HG02763 (cell line): ENCODE data around the gene JPH2.

ENCODE experiments used
- ATAC-seq: cut with Tn5 transposase; IDR thresholded peaks from one replicate; pipeline ENCODE4 v1.9.1; 2021; ENCODE audit warnings: mild to moderate bottlenecking, moderate library complexity; ENCODE audit not compliant: unreplicated experiment

JPH2 gene

DNA sequence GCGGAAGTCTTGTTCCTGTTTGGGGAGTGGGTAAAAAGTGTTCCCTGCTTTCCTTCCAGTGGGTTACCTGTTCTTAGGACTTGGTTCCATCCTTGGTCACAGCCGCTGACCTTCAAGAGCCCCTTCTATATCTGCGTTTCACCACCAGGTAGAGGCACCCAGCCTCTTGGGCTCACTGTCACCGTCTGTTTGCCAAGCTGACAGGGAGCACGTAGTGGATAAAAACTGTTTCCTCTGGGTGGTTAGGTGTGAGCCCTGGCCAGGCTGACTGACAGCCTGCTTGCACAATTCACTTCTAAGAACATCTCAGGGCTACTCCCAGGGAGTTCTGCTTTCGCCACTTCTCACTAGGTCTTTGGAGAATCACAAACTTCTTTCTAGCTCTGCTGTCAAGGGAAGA is 1.8 kb upstream of the JPH2 start:
- no peak for ATAC-seq

- no peak for ATAC-seq
Observed at GRCh38 chr20:44187772-44188709, 1.1 kb upstream of the JPH2 start.

- no peak for ATAC-seq
Observed at GRCh38 chr20:44186674-44187053, 324 bp downstream of the JPH2 start.

DNA sequence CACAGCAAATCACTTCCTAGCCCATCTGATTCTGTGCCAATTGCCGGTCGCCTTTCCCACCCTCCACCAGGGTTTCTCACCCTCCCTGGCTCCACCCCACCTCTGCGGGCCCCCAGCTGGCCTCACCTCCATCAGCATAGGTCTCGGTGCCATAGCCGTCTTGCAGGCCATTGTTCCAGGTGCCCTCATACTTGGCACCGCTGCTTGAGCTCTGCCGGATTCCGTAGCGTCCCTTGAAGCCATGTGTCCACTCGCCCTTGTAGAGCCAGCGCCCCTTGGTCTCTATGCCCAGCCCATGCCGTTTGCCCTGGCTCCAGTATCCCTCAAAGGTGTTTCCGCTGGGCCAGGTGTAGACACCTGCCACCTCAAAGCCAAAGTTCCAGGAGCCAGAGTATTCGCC is 787 bp downstream of the JPH2 start:
- ATAC-seq, result no peak

- no peak for ATAC-seq
Observed at GRCh38 chr20:44185574-44185973, 1.4 kb downstream of the JPH2 start.

GRCh38 chr20:44183282-44183681 is 3.7 kb downstream of the JPH2 start:
- no peak for ATAC-seq

GRCh38 chr20:44182863-44183262 is 4.1 kb downstream of the JPH2 start:
- no peak for ATAC-seq

DNA sequence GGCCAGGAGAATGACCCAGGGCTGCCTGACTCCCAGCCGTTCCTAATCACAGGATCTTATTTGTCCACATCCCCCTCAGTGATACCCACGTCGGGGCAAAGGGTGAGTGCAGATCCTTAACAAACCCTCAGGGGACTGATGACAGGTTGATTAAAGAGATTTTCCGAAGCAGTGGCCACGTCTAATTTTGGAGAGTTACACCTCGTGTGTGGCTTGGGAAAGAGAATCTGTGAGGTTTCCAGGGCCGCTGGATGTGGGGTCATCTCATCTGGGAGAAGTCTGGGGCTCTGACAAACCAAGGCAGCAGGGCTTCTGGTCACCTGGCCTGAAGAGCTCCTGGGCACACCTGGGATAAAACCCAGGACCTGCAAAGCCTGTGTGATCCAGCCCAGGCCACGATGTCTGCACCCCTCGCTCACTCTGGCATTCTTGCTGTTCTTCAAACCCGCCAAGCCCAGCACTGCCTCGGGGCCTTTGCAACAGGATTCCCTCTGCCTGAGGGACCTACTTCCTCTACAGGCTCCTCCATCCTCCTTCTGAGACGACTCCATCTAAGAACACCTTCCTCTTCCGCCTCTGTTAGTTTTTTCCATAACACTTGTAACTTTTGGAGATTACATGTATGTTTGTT is 4.7 kb downstream of the JPH2 start:
- no peak for ATAC-seq

DNA sequence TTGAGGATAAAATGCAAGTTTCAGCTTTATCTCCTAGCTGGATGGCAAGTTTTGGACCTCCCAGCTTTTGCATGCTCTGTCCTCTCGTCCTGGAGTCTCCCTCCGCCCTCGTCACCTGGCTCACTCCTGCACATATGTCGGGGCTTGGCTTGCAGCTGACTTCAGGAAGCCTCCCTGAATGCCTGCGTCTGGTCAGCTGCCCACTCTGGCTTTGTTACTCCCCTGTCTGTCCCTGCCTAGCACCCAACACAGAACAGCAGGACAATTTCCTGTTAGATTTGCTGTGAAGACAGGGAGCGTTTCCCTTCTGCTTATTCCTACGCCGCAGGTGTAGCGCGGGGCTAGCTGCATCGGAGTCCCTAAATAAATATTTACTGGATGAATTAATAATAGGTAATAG is 5.4 kb downstream of the JPH2 start:
- no peak for ATAC-seq

- no peak for ATAC-seq
Observed at GRCh38 chr20:44180814-44181213, 6.2 kb downstream of the JPH2 start.

DNA sequence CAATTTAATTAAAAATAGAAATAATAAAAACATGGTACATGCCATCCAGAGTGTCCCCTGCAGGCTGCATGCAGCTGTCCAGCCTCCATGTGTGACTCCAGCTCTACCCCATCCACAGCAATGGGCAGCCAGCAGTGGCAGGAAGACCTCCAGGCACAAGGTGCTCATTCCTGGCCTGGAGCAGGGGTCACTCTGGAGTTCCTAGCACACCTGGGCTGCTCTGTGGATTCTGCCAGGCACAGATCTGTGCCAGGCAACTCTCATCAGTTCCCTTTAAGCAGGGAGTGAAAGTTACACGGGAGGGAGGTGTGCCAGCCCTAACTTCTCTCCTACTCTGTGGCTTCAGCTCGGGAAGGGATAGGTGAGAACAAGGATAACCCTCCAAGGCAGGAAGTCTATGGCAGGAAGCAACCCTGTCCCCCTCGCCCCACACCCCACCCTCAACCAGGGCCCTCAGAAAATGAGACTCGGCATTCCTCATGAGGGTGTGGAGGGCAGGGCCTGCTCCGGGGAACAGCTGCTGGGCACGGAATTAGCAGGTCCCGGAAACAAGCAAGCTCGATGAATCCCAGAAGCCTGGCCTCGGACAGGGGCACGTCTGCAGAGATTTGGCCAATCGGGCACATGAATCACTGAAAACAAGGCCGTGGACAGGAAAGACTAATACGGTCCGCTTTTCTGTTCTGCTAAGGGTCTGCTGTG is 10.0 kb downstream of the JPH2 start:
- no peak for ATAC-seq

- no peak for ATAC-seq
Observed at GRCh38 chr20:44174996-44175765, 11.8 kb downstream of the JPH2 start.

GRCh38 chr20:44173846-44174245 is 13.1 kb downstream of the JPH2 start:
- no peak for ATAC-seq

DNA sequence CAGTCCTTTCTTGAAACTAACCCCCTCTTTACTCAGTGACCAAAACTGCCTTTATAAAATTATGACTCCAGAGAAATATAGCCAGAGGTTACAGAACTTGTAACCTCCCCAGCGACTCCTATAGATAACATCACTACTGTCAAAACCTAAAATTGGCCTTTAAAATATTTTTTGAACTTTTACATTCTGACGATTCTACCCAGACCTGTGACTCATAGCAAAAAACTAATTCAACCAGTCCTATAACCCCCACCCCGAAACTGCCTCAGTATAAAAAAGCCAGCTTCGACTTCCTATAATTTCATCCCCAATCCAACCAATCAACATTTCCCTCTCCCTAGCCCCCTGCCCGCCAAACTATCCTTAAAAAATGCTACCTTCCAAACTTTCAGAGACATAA is 13.9 kb downstream of the JPH2 start:
- ATAC-seq, result no peak

DNA sequence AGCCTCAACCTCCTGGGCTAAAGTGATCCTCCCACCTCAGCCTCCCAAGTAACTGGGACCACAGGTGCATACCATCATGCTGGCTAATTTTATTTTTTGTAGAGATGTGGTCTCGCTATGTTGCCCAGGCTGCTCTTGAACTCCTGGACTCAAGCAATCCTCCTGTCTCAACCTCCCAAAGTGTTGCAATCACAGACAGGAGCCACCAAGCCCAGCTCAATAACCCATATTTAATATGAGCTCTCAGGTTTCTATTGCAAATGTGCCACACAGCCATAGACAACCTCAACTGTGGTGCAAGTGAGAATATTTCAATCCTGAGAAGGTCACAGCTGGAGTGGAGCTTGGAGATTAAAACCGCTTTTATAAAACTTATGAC is 14.4 kb downstream of the JPH2 start:
- ATAC-seq, result no peak

GRCh38 chr20:44171775-44172571 is 15.0 kb downstream of the JPH2 start:
- no peak for ATAC-seq

DNA sequence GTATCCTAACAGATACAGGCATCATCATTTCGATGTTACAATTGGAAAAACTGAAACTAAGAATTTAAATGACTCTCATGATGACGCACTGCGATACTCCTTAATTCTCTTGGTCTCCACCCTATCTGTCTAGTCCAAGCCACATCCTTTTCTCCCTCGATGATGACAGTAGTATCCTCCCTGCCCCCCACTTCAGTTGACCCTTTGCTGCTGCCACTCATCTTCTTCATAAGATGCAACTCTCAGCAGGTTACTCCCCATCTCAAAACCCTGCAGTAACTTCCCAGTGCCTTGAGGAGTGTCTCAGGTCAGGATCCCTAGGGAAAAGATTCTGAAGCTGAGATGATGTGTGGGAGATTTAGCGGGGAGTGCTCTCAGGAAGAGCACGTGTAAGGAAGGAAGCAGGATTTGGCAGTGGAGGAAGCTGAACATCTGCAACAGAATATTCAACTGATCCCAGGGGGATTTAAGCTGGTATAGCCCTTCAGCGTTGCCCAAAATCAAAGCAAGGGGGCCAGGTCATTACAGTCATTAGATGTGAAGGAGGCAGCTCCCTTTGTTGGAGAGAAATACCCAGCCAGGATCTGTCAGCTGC is 16.1 kb downstream of the JPH2 start:
- no peak for ATAC-seq

DNA sequence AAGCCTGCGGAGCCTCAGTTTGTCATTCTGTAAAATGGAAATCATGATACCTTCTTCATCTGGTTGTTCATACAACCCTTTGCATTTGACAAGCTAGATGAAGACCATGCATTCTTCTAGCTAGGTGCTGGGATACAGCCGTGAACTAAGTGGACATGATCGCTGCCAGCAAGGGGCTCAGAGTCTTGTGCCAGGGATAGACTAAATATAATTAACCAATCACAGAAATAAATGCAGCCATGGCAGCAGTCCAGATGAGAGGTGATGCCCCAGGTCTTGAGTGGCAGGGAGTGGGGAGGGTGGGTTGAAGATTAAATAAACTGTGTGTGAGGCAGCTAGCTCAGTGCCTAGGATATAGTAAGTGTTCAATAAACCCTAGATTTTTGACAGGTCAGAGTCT is 19.3 kb downstream of the JPH2 start:
- ATAC-seq, result no peak

GRCh38 chr20:44166477-44166876 is 20.5 kb downstream of the JPH2 start:
- no peak for ATAC-seq

DNA sequence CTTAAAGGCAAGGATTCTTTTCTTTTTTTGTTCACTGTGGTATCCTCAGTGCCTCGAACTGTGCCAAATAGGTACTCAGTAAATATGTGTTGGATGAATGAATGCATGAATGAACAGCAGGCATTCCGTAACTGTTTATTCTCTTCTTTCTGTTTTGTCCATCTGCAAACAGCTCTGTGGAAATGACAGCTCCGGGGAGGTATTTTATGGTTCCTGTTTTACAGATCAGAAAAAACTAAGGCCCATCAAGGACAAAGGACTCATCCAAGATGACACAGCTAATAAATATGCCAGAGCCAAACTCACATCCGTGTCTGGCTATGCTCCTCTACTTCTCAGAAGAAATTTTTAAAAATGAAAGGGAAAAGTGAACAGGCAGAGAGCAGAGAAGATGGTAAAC is 21.0 kb downstream of the JPH2 start:
- no peak for ATAC-seq
